Fibroblast of mammary gland (primary cell): ENCODE measurements around the gene PLXNA4.

Source experiments
- DNase-seq: peaks from one replicate; pipeline ENCODE4 v3.0.0-alpha.2; 2010; ENCODE audit warnings: low read depth
- H3K4me3 ChIP-seq: 2 replicates; pipeline ENCODE4 v1.5.1; 2011; ENCODE audit warnings: low read depth, mild to moderate bottlenecking, low read length, moderate library complexity; ENCODE audit not compliant: control insufficient read depth
- TF ChIP-seq, protein P1 (sequence below): conservative IDR thresholded peaks from 2 replicates; pipeline ENCODE4 v1.5.1; 2011; ENCODE audit warnings: low read depth, low read length, inconsistent platforms; ENCODE audit not compliant: control insufficient read depth, insufficient read depth

PLXNA4 gene

DNA sequence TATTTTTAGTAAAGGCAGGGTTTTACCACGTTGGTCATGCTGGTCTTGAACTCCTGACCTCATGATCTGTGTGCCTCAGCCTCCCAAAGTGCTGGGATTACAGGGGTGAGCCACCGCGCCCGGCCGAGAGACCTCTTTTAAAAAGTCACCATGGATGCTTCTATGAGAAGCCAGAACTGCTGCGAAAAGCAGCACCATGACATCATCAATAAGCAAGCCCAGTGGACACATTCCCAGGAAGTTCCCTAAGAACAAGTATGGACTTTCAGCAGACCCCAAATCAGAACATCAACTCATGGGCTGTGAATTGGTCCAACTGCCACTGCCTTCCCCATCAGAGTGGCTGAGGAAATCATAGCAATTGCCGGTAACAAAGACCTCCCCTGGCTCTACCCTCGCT lies 93.4 kb downstream of the PLXNA4 start:
- H3K4me3 ChIP-seq, result no peak overlapping the region
- TF ChIP-seq, protein P1, sequence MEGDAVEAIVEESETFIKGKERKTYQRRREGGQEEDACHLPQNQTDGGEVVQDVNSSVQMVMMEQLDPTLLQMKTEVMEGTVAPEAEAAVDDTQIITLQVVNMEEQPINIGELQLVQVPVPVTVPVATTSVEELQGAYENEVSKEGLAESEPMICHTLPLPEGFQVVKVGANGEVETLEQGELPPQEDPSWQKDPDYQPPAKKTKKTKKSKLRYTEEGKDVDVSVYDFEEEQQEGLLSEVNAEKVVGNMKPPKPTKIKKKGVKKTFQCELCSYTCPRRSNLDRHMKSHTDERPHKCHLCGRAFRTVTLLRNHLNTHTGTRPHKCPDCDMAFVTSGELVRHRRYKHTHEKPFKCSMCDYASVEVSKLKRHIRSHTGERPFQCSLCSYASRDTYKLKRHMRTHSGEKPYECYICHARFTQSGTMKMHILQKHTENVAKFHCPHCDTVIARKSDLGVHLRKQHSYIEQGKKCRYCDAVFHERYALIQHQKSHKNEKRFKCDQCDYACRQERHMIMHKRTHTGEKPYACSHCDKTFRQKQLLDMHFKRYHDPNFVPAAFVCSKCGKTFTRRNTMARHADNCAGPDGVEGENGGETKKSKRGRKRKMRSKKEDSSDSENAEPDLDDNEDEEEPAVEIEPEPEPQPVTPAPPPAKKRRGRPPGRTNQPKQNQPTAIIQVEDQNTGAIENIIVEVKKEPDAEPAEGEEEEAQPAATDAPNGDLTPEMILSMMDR, result no peak
- no peak for DNase-seq

DNA sequence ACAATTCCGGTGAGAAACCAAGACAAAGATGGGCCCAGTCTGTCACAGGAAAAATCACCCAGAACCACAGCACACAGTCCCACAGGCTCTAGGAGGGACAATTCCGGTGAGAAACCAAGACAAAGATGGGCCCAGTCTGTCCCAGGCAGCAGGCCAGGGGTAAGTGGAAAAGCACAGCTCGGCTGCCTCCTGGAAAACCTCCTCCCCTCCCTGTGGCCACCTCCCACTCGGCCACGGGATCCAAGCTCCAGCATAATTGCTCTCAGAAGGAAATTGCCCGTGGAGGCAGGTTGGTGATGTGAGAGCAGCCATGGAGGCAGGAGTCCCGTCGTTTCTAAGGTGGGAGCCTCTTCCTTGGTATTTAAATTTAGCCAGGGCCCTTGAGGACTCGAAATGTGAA lies 95.7 kb downstream of the PLXNA4 start:
- TF ChIP-seq, protein P1, result no peak
- no peak overlapping the region for H3K4me3 ChIP-seq
- DNase-seq, result no peak

DNA sequence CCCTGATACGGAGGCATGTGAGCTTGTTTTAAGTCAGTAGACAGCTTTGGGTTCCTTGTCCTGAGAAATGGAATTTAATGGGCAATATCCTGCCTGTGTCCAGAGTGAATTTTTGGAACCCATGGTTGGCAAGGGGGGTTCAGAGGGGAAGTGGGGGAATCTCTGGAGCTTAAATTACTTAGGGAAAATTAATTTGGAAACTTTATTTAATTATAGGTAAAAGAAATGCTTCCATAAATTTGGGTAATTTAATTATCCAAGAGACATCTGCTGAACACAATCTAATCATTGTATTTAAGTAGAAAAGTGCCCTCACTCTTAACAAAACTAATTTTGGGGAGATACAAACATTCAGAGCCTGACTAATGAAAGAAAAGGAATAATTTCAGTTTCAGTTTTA lies 99.7 kb downstream of the PLXNA4 start:
- TF ChIP-seq, protein P1, result no peak
- DNase-seq, result no peak

DNA sequence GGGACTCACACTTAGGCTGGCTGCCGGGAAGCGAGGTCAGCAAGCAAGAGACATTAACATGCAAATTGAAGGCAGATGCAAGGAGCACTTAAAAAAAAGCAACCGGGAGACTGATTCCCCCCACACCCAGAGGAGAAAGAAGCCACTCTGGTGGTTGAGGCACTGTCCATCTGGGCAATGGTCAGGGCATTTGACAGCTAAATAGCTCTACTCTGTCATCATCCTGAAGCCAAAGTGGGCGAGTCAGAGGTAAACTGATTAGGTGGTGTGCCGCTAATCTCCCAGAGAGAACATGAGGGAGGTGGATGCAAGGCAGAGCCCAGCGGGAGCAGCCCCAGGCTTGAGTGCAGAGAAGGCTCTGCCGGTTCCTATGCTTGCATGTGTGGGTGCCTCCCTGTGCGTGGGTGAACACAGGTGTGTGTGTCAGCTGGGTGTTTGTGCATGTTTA lies 100.6 kb downstream of the PLXNA4 start:
- TF ChIP-seq, protein P1, result no peak
- H3K4me3 ChIP-seq, result no peak overlapping the region
- DNase-seq, result no peak

More for the DNA sequence above, 99.7 kb downstream of the PLXNA4 start:
- no peak overlapping the region for H3K4me3 ChIP-seq

DNA sequence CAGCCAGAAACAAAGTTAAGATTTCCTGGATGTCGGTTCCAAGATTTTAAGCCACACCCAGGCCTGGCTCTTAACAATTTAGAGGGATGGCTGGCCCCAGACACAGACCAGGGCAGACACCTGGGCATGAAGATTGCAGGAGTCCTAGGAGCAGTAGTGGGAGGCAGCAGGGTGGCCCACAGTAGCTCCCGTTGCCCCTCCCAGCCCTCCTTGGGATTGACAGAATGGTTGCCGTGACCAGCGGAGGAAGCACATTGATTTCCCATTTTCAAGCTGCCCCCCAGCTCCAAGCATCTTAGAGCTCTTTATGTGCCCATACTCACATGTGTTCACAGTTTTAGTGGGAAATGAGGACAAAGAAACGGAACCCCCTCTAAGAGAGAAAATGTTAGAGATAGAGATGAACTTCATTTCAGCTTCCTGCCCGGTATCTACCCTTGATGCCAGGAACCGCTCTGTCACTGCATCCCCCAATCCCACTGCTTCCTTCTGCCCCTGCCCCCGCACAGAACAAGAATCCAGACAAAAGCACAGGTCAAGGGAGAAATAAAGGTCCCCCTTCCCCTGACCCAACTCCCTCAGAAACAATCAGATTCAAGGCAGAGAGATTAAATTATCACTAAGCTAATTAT lies 101.1 kb downstream of the PLXNA4 start:
- TF ChIP-seq, protein P1, result no peak
- DNase-seq, result no peak
- no peak overlapping the region for H3K4me3 ChIP-seq

DNA sequence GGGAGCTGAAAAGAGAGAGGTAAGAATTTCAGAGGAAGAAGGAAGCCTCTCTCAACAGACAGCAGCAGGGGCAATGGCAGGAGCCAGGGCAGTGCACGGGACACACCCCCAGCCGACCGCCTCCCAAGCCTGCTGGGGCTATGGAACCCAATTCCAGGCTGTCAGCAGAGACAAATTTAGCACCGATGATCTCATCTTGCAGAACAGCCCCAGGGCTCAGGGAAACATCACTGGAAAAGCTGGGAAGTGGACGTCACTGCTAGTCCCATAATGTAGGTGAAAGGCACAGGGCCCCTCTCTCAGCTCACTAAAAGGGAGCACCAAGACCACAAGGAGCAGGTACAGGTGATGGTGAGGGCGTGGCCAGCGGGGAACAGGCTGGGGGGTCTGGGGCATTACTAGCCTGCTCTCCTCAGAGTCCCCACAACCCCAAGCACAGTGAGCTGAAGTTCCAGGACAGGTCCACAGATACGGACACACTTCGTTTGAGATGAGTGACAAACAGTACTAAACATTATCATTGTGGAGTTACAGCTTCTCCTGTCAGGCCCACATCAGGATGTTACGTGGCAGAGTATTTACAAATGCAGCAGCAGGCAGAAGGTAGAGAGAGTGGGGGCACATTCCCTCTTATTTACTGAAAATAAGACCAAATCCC lies 103.7 kb downstream of the PLXNA4 start:
- TF ChIP-seq, protein P1, result no peak
- no peak overlapping the region for H3K4me3 ChIP-seq
- peak; percentile 75 for DNase-seq
